HepG2 (cell line): ENCODE results near the gene CPT1A. TPM values are rescaled to one million over a fixed set of nuclear protein-coding genes. Genes with fewer than 3 reads are reported as not detected.

Experiments
- CC2D1A ChIP-seq: sonication (generic); formaldehyde crosslinking; IDR thresholded peaks from 2 replicates; pipeline ENCODE4 v1.8.1; 2023; ENCODE audit warnings: mild to moderate bottlenecking, missing genetic modification reagents
- FIP1L1 ChIP-seq: fragments of 200-400 bp; formaldehyde crosslinking; IDR thresholded peaks from 2 replicates; pipeline ENCODE4 v1.6.1; 2018; ENCODE audit warnings: low read depth, mild to moderate bottlenecking, low read length, moderate library complexity, borderline replicate concordance; ENCODE audit not compliant: insufficient read depth
- FOXC1 ChIP-seq: sonication (generic); formaldehyde crosslinking; IDR thresholded peaks from 2 replicates; pipeline ENCODE4 v1.8.0; 2022; ENCODE audit warnings: mild to moderate bottlenecking, missing genetic modification reagents, borderline replicate concordance
- HOXD1 ChIP-seq: sonication (generic); formaldehyde crosslinking; IDR thresholded peaks from 2 replicates; pipeline ENCODE4 v1.5.0; 2020; ENCODE audit warnings: missing genetic modification reagents
- KDM4B ChIP-seq: sonication (generic); formaldehyde crosslinking; IDR thresholded peaks from 2 replicates; pipeline ENCODE4 v1.4.0; 2020; ENCODE audit warnings: missing genetic modification reagents
- KLF6 ChIP-seq: IDR thresholded peaks from 2 replicates; pipeline ENCODE4 v1.8.0; 2016; ENCODE audit warnings: missing biosample characterization, missing genetic modification reagents
- MATR3 ChIP-seq: sonication (generic); formaldehyde crosslinking; IDR thresholded peaks from 2 replicates; pipeline ENCODE4 v1.4.0; 2020; ENCODE audit warnings: missing genetic modification reagents
- NFE2L2 ChIP-seq: fragments of 150-350 bp; IDR thresholded peaks from 2 replicates; pipeline ENCODE4 v1.6.1; 2014; ENCODE audit warnings: low read length
- NR0B2 ChIP-seq: sonication (generic); formaldehyde crosslinking; IDR thresholded peaks from 2 replicates; pipeline ENCODE4 v1.4.0; 2020; ENCODE audit warnings: mild to moderate bottlenecking, missing genetic modification reagents
- NRL ChIP-seq: sonication (generic); formaldehyde crosslinking; IDR thresholded peaks from 2 replicates; pipeline ENCODE4 v1.5.0; 2020; ENCODE audit warnings: missing genetic modification reagents, mild to moderate bottlenecking, moderate library complexity, borderline replicate concordance
- PHF21A ChIP-seq: sonication (generic); formaldehyde crosslinking; IDR thresholded peaks from 2 replicates; pipeline ENCODE4 v1.5.0; 2020; ENCODE audit warnings: mild to moderate bottlenecking, missing genetic modification reagents
- RFX3 ChIP-seq: IDR thresholded peaks from 2 replicates; pipeline ENCODE4 v1.6.1; 2016; ENCODE audit warnings: missing biosample characterization, missing genetic modification reagents
- THRA ChIP-seq: sonication (generic); formaldehyde crosslinking; IDR thresholded peaks from 2 replicates; pipeline ENCODE4 v1.4.0; 2020; ENCODE audit warnings: missing genetic modification reagents, borderline replicate concordance
- TMF1 ChIP-seq: sonication (generic); formaldehyde crosslinking; IDR thresholded peaks from 2 replicates; pipeline ENCODE4 v1.8.1; 2022; ENCODE audit warnings: low read depth, missing genetic modification reagents
- ZBTB37 ChIP-seq: sonication (generic); formaldehyde crosslinking; IDR thresholded peaks from 2 replicates; pipeline ENCODE4 v1.4.0; 2020; ENCODE audit warnings: mild to moderate bottlenecking, missing genetic modification reagents
- ZNF276 ChIP-seq: sonication (generic); formaldehyde crosslinking; IDR thresholded peaks from 2 replicates; pipeline ENCODE4 v1.4.0; 2020; ENCODE audit warnings: mild to moderate bottlenecking, low read depth, missing genetic modification reagents
- ZNF3 ChIP-seq: IDR thresholded peaks from 2 replicates; pipeline ENCODE4 v1.7.0; 2017; ENCODE audit warnings: inconsistent platforms
- ZNF362 ChIP-seq: sonication (generic); formaldehyde crosslinking; IDR thresholded peaks from 2 replicates; pipeline ENCODE4 v1.4.0; 2020; ENCODE audit warnings: missing genetic modification reagents, mild to moderate bottlenecking, borderline replicate concordance
- ZNF441 ChIP-seq: sonication (generic); formaldehyde crosslinking; IDR thresholded peaks from 2 replicates; pipeline ENCODE4 v1.7.0; 2021; ENCODE audit warnings: missing genetic modification reagents, borderline replicate concordance
- ZNF574 ChIP-seq: sonication (generic); formaldehyde crosslinking; IDR thresholded peaks from 2 replicates; pipeline ENCODE4 v1.4.0; 2020; ENCODE audit warnings: missing genetic modification reagents
- polyA plus RNA-seq, 8 experiments: library from polyadenylated mRNA; depleted of rRNA in 3 of 8; stranded (reverse) in 7 of 8; unstranded in 1 of 8; fragments of >200 nt; fragmentation: Illumina TruSeq in 4 of 8; extraction: Trizol in 4 of 8; gene quantifications; 2 replicates each; pipeline versions ENCODE4 v1.2.1 to v1.2.3, GENCODE V29; 2011 to 2016; ENCODE audit warnings: low read depth in 4 of 8, missing spikeins in 1 of 8, mixed read lengths in 1 of 8; ENCODE audit not compliant: insufficient read depth in 1 of 8
- total RNA-seq, 5 experiments: library from RNA; depleted of rRNA; stranded (reverse); fragments of >200 nt; fragmentation: Illumina TruSeq; extraction: Trizol; gene quantifications; 2 replicates each; pipeline ENCODE4 v1.2.3, GENCODE V29; 2016; ENCODE audit warnings: low read depth in 1 of 5

The CPT1A gene
- total and polyA plus RNA-seq, 2 of the 13 experiments (the other 11 are each of a cell fraction or from before 2014, with no cell fraction given) = 7.0 to 7.1 TPM

GRCh38 chr11:68845351-68846002 is 3.8 kb upstream of the CPT1A start (continued):
- peak; percentile 96 for TF ChIP-seq PHF21A
- peak; percentile 79; the same call in 1 of the 2 replicates for TF ChIP-seq ZNF362 (CRISPR knock-in tag)
- 0 out of 2 replicates have a peak, but pooled peaks have one; percentile 12 for TF ChIP-seq NFE2L2
- peak; percentile 58; the same call in 1 of the 2 replicates for TF ChIP-seq KLF6
- TF ChIP-seq TMF1 = no peak
- TF ChIP-seq ZNF441 (CRISPR knock-in tag) = peak; percentile 44; the same call in 1 of the 2 replicates
- no peak for TF ChIP-seq ZBTB37
- peak; percentile 93 for TF ChIP-seq HOXD1 (CRISPR knock-in tag)
- no peak for TF ChIP-seq FIP1L1
- 0 out of 2 replicates have a peak, but pooled peaks have one; percentile 2 for TF ChIP-seq FOXC1
- peak; percentile 100 for TF ChIP-seq THRA (CRISPR knock-in tag)
- peak; percentile 80 for TF ChIP-seq ZNF574 (CRISPR knock-in tag)
- 0 out of 2 replicates have a peak, but pooled peaks have one; percentile 15 for TF ChIP-seq RFX3
- TF ChIP-seq NRL (CRISPR knock-in tag) = 0 out of 2 replicates have a peak, but pooled peaks have one; percentile 48
- TF ChIP-seq ZNF276 (CRISPR knock-in tag) = peak; percentile 83
- TF ChIP-seq NR0B2 (CRISPR knock-in tag) = peak; percentile 61
- no peak for TF ChIP-seq CC2D1A (CRISPR knock-in tag)
- no peak for TF ChIP-seq MATR3 (CRISPR knock-in tag)
- no peak for TF ChIP-seq ZNF3
- peak; percentile 95 for TF ChIP-seq KDM4B (CRISPR knock-in tag)
